ENCODE data around the gene DHX15. TPM values are rescaled to one million over a fixed set of nuclear protein-coding genes. Genes with fewer than 3 reads are reported as not detected.

DHX15 gene
- total and polyA plus RNA-seq, 2 of the 13 experiments (the other 11 are each of a cell fraction or from before 2014, with no cell fraction given): 92.9 to 165 TPM

DNA sequence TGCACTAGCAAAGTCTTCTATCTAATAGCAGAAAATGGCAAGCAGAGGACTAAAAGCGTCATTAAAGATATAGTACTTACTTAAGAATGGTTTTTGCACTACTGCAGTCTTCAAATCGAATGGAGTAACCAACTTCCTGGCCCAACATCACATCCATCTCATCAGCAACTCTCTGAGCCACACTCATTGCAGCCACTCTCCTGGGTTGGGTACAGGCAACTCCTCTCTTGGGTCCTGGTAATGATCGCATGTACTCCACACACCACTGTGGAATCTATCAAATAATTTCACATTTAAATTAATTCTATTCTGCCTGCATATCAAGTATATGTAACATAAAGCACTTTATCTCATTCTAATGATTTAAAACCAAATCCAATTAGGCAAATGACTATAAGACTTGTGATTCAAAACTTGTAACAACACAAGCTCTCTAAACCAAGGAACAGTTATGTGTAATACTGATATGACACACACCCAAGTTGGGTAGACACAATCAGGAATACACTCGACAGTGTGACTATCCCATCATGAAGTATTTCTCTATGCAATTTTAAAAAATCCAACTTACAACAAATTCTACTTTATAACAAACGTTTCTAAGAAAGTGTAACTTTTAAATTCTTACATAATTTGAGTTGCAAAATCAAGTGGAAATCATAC, 13.6 kb downstream of the DHX15 start (continued):
- TF ChIP-seq, protein P1, sequence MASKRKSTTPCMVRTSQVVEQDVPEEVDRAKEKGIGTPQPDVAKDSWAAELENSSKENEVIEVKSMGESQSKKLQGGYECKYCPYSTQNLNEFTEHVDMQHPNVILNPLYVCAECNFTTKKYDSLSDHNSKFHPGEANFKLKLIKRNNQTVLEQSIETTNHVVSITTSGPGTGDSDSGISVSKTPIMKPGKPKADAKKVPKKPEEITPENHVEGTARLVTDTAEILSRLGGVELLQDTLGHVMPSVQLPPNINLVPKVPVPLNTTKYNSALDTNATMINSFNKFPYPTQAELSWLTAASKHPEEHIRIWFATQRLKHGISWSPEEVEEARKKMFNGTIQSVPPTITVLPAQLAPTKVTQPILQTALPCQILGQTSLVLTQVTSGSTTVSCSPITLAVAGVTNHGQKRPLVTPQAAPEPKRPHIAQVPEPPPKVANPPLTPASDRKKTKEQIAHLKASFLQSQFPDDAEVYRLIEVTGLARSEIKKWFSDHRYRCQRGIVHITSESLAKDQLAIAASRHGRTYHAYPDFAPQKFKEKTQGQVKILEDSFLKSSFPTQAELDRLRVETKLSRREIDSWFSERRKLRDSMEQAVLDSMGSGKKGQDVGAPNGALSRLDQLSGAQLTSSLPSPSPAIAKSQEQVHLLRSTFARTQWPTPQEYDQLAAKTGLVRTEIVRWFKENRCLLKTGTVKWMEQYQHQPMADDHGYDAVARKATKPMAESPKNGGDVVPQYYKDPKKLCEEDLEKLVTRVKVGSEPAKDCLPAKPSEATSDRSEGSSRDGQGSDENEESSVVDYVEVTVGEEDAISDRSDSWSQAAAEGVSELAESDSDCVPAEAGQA (IDR thresholded peaks at IDR 0.05; ENCODE audit: low read depth): no peak
- TF ChIP-seq, protein P1 (CRISPR knock-in tag; IDR thresholded peaks at IDR 0.05; ENCODE audit: borderline replicate concordance): no peak
- TF ChIP-seq, protein P2, sequence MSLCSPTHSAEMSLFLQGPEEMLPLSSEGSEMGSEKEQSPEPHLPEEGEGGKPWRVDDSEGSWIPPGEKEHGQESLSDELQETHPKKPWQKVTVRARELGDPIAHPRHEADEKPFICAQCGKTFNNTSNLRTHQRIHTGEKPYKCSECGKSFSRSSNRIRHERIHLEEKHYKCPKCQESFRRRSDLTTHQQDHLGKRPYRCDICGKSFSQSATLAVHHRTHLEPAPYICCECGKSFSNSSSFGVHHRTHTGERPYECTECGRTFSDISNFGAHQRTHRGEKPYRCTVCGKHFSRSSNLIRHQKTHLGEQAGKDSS (CRISPR knock-in tag; IDR thresholded peaks at IDR 0.05; ENCODE audit: borderline replicate concordance, low read depth): no peak
- TF ChIP-seq ZNF550 (CRISPR knock-in tag; IDR thresholded peaks at IDR 0.05; ENCODE audit: borderline replicate concordance) (no peak), HIVEP1 (CRISPR knock-in tag; IDR thresholded peaks at IDR 0.05) (no peak)

DNA sequence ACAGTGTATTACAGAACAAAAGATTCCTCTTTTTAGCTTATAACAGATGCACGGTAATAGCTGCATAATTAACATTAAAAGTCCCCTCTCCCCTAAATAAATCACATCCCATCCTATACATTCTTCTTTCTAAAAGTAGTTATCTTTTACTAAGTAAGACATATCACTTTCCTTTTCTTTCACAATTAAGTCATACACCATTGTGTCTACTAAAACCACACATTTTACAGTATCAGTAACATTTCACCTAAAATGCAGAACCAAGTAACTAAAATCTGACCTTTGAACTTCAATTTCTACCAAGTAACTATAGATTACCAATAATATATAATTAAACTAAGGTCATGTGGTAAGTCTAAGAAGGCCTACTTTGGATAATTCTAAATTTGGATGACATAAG, 14.2 kb downstream of the DHX15 start:
- BruUV-seq (replicated peaks): no TSS peak
- POLR2A ChIA-PET: no interaction called here
- ATAC-seq (no peak), FAIRE-seq (no peak), DNase-seq (ENCODE audit: low spot score) (no peak)
- in situ Hi-C loops (cut with HindIII; ENCODE audit: extremely low pct_ligation_motif_present, low pct_unique_long_range_greater_than_20kb) (no loop called here), intact Hi-C loops (cut with micrococcal nuclease; ENCODE audit: unreplicated experiment) (no loop called here)
- H3K27me3 ChIP-seq (ENCODE audit: control insufficient read depth in 1 of 2, insufficient read depth in 2 of 2, low read length in 2 of 2): no peaks in the 10 kb centered on the region
- H4K20me1 ChIP-seq (ENCODE audit: insufficient read depth, low read length): peaks cover 75% of the 10 kb centered on the region
- no peak overlapping the region for H3K4me3 ChIP-seq (replicated peaks in 1 of 3; ENCODE audit: insufficient read depth in 1 of 3, low read depth in 2 of 3, low read length in 3 of 3)
- H3K4me1 ChIP-seq (ENCODE audit: insufficient read depth, low read length): peaks cover 56% of the 10 kb centered on the region
- H3K27ac ChIP-seq (ENCODE audit: extremely low read length, insufficient read depth, low read length): no peak overlapping the region
- H3K36me3 ChIP-seq (replicated peaks in 1 of 2; ENCODE audit: control insufficient read depth in 1 of 2, insufficient read depth in 2 of 2, low read length in 2 of 2): peaks cover 11 to 50% of the 10 kb centered on the region in 2 experiments
- no peak overlapping the region for H3K9ac ChIP-seq (ENCODE audit: insufficient read depth, low read depth, low read length)
- no peak overlapping the region for H3K4me2 ChIP-seq (ENCODE audit: low read depth, low read length)
- H3K9me3 ChIP-seq (ENCODE audit: low read length): no peaks in the 10 kb centered on the region
- 96% methylated on average over 1 of the region's 1 CpG for WGBS (ENCODE audit: low lambda C conversion rate)
- CTCF ChIA-PET (ENCODE audit: low intra/inter-chr PET ratio, low total read pairs): no interaction called here
- H2AFZ ChIP-seq (ENCODE audit: low read length): no peak overlapping the region
- H3K79me2 ChIP-seq (ENCODE audit: insufficient read depth, low read length): peaks cover 95% of the 10 kb centered on the region
- TF ChIP-seq HNF4G (IDR thresholded peaks at IDR 0.05; ENCODE audit: borderline replicate concordance, low read depth, low read length) (no peak), HNF4G (CRISPR knock-in tag; IDR thresholded peaks at IDR 0.05; ENCODE audit: borderline replicate concordance, low read depth) (no peak), NONO (IDR thresholded peaks at IDR 0.05) (no peak), NONO (CRISPR knock-in tag; conservative IDR thresholded peaks at IDR 0.05) (no peak), ETV6 (CRISPR knock-in tag; conservative IDR thresholded peaks at IDR 0.05) (no peak), ZZZ3 (CRISPR knock-in tag; IDR thresholded peaks at IDR 0.05; ENCODE audit: borderline replicate concordance) (no peak), ZNF709 (CRISPR knock-in tag; IDR thresholded peaks at IDR 0.05) (no peak), ZNF317 (CRISPR knock-in tag; IDR thresholded peaks at IDR 0.05) (no peak), ZNF670 (CRISPR knock-in tag; IDR thresholded peaks at IDR 0.05; ENCODE audit: borderline replicate concordance) (no peak), KDM2A (CRISPR knock-in tag; IDR thresholded peaks at IDR 0.05; ENCODE audit: borderline replicate concordance, low read depth) (no peak)
- TF ChIP-seq, protein P3, sequence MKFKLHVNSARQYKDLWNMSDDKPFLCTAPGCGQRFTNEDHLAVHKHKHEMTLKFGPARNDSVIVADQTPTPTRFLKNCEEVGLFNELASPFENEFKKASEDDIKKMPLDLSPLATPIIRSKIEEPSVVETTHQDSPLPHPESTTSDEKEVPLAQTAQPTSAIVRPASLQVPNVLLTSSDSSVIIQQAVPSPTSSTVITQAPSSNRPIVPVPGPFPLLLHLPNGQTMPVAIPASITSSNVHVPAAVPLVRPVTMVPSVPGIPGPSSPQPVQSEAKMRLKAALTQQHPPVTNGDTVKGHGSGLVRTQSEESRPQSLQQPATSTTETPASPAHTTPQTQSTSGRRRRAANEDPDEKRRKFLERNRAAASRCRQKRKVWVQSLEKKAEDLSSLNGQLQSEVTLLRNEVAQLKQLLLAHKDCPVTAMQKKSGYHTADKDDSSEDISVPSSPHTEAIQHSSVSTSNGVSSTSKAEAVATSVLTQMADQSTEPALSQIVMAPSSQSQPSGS (CRISPR knock-in tag; IDR thresholded peaks at IDR 0.05): no peak

Data from HepG2 (cell line).